Mucosa of rectum (tissue), 2 donors: ENCODE measurements around the gene RAI2.

ENCODE experiments used
- H3K27ac ChIP-seq, 2 donors: one replicate each; pipeline ENCODE4 v1.7.0; 2013; ENCODE audit warnings: inconsistent platforms in 2 of 2, low read depth in 2 of 2, low read length in 2 of 2
- H3K27me3 ChIP-seq, 2 donors: one replicate each; pipeline ENCODE4 v1.7.0; 2013; ENCODE audit warnings: low read length in 2 of 2; ENCODE audit not compliant: control insufficient read depth in 2 of 2, insufficient read depth in 2 of 2
- H3K36me3 ChIP-seq, 2 donors: one replicate each; pipeline ENCODE4 v1.7.0; 2013; ENCODE audit warnings: low read length in 2 of 2; ENCODE audit not compliant: control insufficient read depth in 2 of 2, insufficient read depth in 2 of 2
- H3K4me1 ChIP-seq, 2 donors: one replicate each; pipeline ENCODE4 v1.7.0; 2013; ENCODE audit warnings: low read length in 2 of 2, mild to moderate bottlenecking in 1 of 2; ENCODE audit not compliant: control insufficient read depth in 2 of 2, insufficient read depth in 2 of 2
- H3K4me3 ChIP-seq, 2 donors: one replicate each; pipeline ENCODE4 v1.7.0; 2013; ENCODE audit warnings: low read length in 2 of 2
- H3K9ac ChIP-seq, 2 donors: one replicate each; pipeline ENCODE4 v1.7.0; 2013; ENCODE audit warnings: low read length in 2 of 2, low read depth in 1 of 2, mild to moderate bottlenecking in 1 of 2
- H3K9me3 ChIP-seq, 2 donors: one replicate each; pipeline ENCODE4 v1.7.0; 2013; ENCODE audit warnings: low read length in 2 of 2; ENCODE audit not compliant: control insufficient read depth in 2 of 2
- donor health status: healthy.
- donor health status: Normal muscosa, but diverticular disease.

Gene RAI2

GRCh38 chrX:17814059-17814458 lies 47.0 kb downstream of the RAI2 start:
- H3K4me1 ChIP-seq: no peaks in the 10 kb centered on the region
- peaks cover 2 to 16% of the 10 kb centered on the region in 2 donors for H3K27me3 ChIP-seq
- no peak overlapping the region for H3K27ac ChIP-seq
- H3K36me3 ChIP-seq: no peaks in the 10 kb centered on the region
- H3K9me3 ChIP-seq: no peaks in the 10 kb centered on the region
- H3K9ac ChIP-seq: no peak overlapping the region
- H3K4me3 ChIP-seq: no peak overlapping the region

GRCh38 chrX:17813277-17813676 lies 47.8 kb downstream of the RAI2 start:
- Histone ChIP-seq H3K9me3 (no peaks in the 10 kb centered on the region), H3K9ac (no peak overlapping the region), H3K36me3 (no peaks in the 10 kb centered on the region), H3K4me1 (no peaks in the 10 kb centered on the region), H3K27ac (no peak overlapping the region), H3K27me3 (peaks cover 2 to 16% of the 10 kb centered on the region in 2 donors), H3K4me3 (no peak overlapping the region)

- H3K27ac ChIP-seq: no peak overlapping the region
Observed at GRCh38 chrX:17812763-17813162, 48.3 kb downstream of the RAI2 start.

GRCh38 chrX:17809984-17810383 lies 51.1 kb downstream of the RAI2 start:
- no peaks in the 10 kb centered on the region for H3K9me3 ChIP-seq
- no peak overlapping the region for H3K4me3 ChIP-seq
- H3K4me1 ChIP-seq: no peaks in the 10 kb centered on the region
- no peak overlapping the region for H3K9ac ChIP-seq
- peaks cover 0 to 2% of the 10 kb centered on the region in 2 donors for H3K27me3 ChIP-seq
- no peaks in the 10 kb centered on the region for H3K36me3 ChIP-seq
- no peak overlapping the region for H3K27ac ChIP-seq

More at GRCh38 chrX:17812763-17813162, 48.3 kb downstream of the RAI2 start:
- peaks cover 2 to 16% of the 10 kb centered on the region in 2 donors for H3K27me3 ChIP-seq
- no peaks in the 10 kb centered on the region for H3K9me3 ChIP-seq
- H3K4me1 ChIP-seq: no peaks in the 10 kb centered on the region
- H3K36me3 ChIP-seq: no peaks in the 10 kb centered on the region
- no peak overlapping the region for H3K4me3 ChIP-seq
- no peak overlapping the region for H3K9ac ChIP-seq

- no peak overlapping the region for H3K27ac ChIP-seq
- no peak overlapping the region for H3K4me3 ChIP-seq
- H3K4me1 ChIP-seq: no peaks in the 10 kb centered on the region
- H3K9me3 ChIP-seq: no peaks in the 10 kb centered on the region
- no peaks in the 10 kb centered on the region for H3K36me3 ChIP-seq
- no peak overlapping the region for H3K9ac ChIP-seq
- peaks cover 2% of the 10 kb centered on the region in 2 donors for H3K27me3 ChIP-seq
Observed at GRCh38 chrX:17809273-17809672, 51.8 kb downstream of the RAI2 start.

GRCh38 chrX:17805120-17805519 lies 56.0 kb downstream of the RAI2 start:
- H3K9ac ChIP-seq: no peak overlapping the region
- no peaks in the 10 kb centered on the region for H3K36me3 ChIP-seq
- H3K27me3 ChIP-seq: peaks cover 3 to 4% of the 10 kb centered on the region in 2 donors
- H3K4me3 ChIP-seq: no peak overlapping the region
- no peak overlapping the region for H3K27ac ChIP-seq
- H3K9me3 ChIP-seq: no peaks in the 10 kb centered on the region
- H3K4me1 ChIP-seq: no peaks in the 10 kb centered on the region

GRCh38 chrX:17803449-17803848 lies 57.6 kb downstream of the RAI2 start:
- peaks cover 3 to 4% of the 10 kb centered on the region in 2 donors for H3K27me3 ChIP-seq
- H3K9me3 ChIP-seq: no peaks in the 10 kb centered on the region
- H3K27ac ChIP-seq: no peak overlapping the region
- no peak overlapping the region for H3K9ac ChIP-seq
- H3K4me1 ChIP-seq: no peaks in the 10 kb centered on the region
- no peak overlapping the region for H3K4me3 ChIP-seq
- H3K36me3 ChIP-seq: no peaks in the 10 kb centered on the region

- Histone ChIP-seq H3K9ac (no peak overlapping the region), H3K27me3 (peaks cover 3 to 4% of the 10 kb centered on the region in 2 donors), H3K9me3 (no peaks in the 10 kb centered on the region), H3K4me1 (no peaks in the 10 kb centered on the region), H3K27ac (no peak overlapping the region), H3K36me3 (no peaks in the 10 kb centered on the region), H3K4me3 (no peak overlapping the region)
Observed at GRCh38 chrX:17802756-17803155, 58.3 kb downstream of the RAI2 start.

GRCh38 chrX:17801431-17801830 lies 59.7 kb downstream of the RAI2 start:
- H3K4me3 ChIP-seq: no peak overlapping the region
- H3K9me3 ChIP-seq: no peaks in the 10 kb centered on the region
- H3K27me3 ChIP-seq: peaks cover 3 to 8% of the 10 kb centered on the region in 2 donors
- H3K36me3 ChIP-seq: no peaks in the 10 kb centered on the region
- H3K9ac ChIP-seq: no peak overlapping the region
- H3K27ac ChIP-seq: no peak overlapping the region
- H3K4me1 ChIP-seq: no peaks in the 10 kb centered on the region

- Histone ChIP-seq H3K9me3 (no peaks in the 10 kb centered on the region), H3K27me3 (peaks cover 0 to 6% of the 10 kb centered on the region in 2 donors)
Observed at GRCh38 chrX:17798921-17799320, 62.2 kb downstream of the RAI2 start.

GRCh38 chrX:17792826-17793225 lies 68.3 kb downstream of the RAI2 start:
- Histone ChIP-seq H3K27me3 (peaks cover 0 to 7% of the 10 kb centered on the region in 2 donors), H3K4me1 (no peaks in the 10 kb centered on the region), H3K27ac (no peak overlapping the region), H3K9ac (no peak overlapping the region), H3K36me3 (no peaks in the 10 kb centered on the region), H3K9me3 (no peaks in the 10 kb centered on the region), H3K4me3 (no peak overlapping the region)

More at GRCh38 chrX:17798921-17799320, 62.2 kb downstream of the RAI2 start:
- H3K4me3 ChIP-seq: no peak overlapping the region
- H3K4me1 ChIP-seq: no peaks in the 10 kb centered on the region
- H3K27ac ChIP-seq: no peak overlapping the region
- H3K9ac ChIP-seq: no peak overlapping the region
- H3K36me3 ChIP-seq: no peaks in the 10 kb centered on the region
